ENCODE data around the gene GSTCD. TPM values are rescaled to one million over a fixed set of nuclear protein-coding genes. Genes with fewer than 3 reads are reported as not detected.

The GSTCD gene
- total RNA-seq, 1 experiment from 2014 or later: 21.7 TPM

DNA sequence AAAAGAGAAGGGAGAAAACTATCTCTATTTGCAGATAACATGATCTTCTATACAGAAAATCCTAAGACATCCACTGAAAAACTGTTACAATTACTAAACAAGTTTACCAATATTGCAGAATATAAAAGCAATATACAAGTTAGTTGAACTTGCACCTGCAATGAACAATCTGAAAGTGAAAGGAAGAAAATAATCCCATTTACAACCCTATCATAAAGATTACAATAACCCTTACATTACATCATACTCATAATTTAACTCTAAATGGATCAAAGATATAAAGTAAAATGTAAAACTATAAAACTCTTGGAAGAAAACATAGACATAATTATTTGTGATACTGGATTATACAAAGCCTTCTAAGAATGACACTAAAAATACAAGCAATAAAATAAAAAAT is 77.2 kb downstream of the GSTCD start:
- POLR2A ChIA-PET: no interaction called here
- Mint-ChIP-seq H3K4me3 (no peak overlapping the region), H3K9me3 (no peaks in the 10 kb centered on the region), H3K27me3 (ENCODE audit: low read depth) (no peaks in the 10 kb centered on the region), H3K4me1 (no peaks in the 10 kb centered on the region), H3K27ac (no peak overlapping the region), H3K36me3 (no peaks in the 10 kb centered on the region)
- CTCF ChIA-PET: no interaction called here
- TF ChIP-seq CREB1 (CRISPR knock-in tag; IDR thresholded peaks at IDR 0.05) (no peak), NFE2L1 (CRISPR knock-in tag; IDR thresholded peaks at IDR 0.05) (no peak), FOXP4 (CRISPR knock-in tag; IDR thresholded peaks at IDR 0.05) (no peak), NR3C1 (CRISPR knock-in tag; conservative IDR thresholded peaks at IDR 0.05; ENCODE audit: low read depth) (no peak), ZNF121 (CRISPR knock-in tag; IDR thresholded peaks at IDR 0.05) (no peak), SMAD3 (CRISPR knock-in tag; IDR thresholded peaks at IDR 0.05; ENCODE audit: borderline replicate concordance) (no peak), JAZF1 (CRISPR knock-in tag; IDR thresholded peaks at IDR 0.05) (no peak), FOXP1 (CRISPR knock-in tag; IDR thresholded peaks at IDR 0.05; ENCODE audit: borderline replicate concordance) (no peak), NR2C2 (CRISPR knock-in tag; IDR thresholded peaks at IDR 0.05) (no peak), RELA (CRISPR knock-in tag; IDR thresholded peaks at IDR 0.05; ENCODE audit: borderline replicate concordance) (no peak), TCF7 (CRISPR knock-in tag; IDR thresholded peaks at IDR 0.05; ENCODE audit: low read depth) (no peak), ZBTB21 (CRISPR knock-in tag; IDR thresholded peaks at IDR 0.05; ENCODE audit: borderline replicate concordance) (no peak), HMGA2 (CRISPR knock-in tag; IDR thresholded peaks at IDR 0.05) (no peak), OVOL2 (CRISPR knock-in tag; IDR thresholded peaks at IDR 0.05; ENCODE audit: borderline replicate concordance) (no peak), IRF2 (CRISPR knock-in tag; IDR thresholded peaks at IDR 0.05; ENCODE audit: borderline replicate concordance, low read depth) (no peak)
- TF ChIP-seq, protein P1, sequence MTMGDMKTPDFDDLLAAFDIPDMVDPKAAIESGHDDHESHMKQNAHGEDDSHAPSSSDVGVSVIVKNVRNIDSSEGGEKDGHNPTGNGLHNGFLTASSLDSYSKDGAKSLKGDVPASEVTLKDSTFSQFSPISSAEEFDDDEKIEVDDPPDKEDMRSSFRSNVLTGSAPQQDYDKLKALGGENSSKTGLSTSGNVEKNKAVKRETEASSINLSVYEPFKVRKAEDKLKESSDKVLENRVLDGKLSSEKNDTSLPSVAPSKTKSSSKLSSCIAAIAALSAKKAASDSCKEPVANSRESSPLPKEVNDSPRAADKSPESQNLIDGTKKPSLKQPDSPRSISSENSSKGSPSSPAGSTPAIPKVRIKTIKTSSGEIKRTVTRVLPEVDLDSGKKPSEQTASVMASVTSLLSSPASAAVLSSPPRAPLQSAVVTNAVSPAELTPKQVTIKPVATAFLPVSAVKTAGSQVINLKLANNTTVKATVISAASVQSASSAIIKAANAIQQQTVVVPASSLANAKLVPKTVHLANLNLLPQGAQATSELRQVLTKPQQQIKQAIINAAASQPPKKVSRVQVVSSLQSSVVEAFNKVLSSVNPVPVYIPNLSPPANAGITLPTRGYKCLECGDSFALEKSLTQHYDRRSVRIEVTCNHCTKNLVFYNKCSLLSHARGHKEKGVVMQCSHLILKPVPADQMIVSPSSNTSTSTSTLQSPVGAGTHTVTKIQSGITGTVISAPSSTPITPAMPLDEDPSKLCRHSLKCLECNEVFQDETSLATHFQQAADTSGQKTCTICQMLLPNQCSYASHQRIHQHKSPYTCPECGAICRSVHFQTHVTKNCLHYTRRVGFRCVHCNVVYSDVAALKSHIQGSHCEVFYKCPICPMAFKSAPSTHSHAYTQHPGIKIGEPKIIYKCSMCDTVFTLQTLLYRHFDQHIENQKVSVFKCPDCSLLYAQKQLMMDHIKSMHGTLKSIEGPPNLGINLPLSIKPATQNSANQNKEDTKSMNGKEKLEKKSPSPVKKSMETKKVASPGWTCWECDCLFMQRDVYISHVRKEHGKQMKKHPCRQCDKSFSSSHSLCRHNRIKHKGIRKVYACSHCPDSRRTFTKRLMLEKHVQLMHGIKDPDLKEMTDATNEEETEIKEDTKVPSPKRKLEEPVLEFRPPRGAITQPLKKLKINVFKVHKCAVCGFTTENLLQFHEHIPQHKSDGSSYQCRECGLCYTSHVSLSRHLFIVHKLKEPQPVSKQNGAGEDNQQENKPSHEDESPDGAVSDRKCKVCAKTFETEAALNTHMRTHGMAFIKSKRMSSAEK (CRISPR knock-in tag; IDR thresholded peaks at IDR 0.05; ENCODE audit: borderline replicate concordance): no peak
- TF ChIP-seq, protein P2, sequence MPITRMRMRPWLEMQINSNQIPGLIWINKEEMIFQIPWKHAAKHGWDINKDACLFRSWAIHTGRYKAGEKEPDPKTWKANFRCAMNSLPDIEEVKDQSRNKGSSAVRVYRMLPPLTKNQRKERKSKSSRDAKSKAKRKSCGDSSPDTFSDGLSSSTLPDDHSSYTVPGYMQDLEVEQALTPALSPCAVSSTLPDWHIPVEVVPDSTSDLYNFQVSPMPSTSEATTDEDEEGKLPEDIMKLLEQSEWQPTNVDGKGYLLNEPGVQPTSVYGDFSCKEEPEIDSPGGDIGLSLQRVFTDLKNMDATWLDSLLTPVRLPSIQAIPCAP (CRISPR knock-in tag; IDR thresholded peaks at IDR 0.05): no peak
- DNase-seq (ENCODE audit: low spot score) (no peak), ATAC-seq (no peak)

DNA sequence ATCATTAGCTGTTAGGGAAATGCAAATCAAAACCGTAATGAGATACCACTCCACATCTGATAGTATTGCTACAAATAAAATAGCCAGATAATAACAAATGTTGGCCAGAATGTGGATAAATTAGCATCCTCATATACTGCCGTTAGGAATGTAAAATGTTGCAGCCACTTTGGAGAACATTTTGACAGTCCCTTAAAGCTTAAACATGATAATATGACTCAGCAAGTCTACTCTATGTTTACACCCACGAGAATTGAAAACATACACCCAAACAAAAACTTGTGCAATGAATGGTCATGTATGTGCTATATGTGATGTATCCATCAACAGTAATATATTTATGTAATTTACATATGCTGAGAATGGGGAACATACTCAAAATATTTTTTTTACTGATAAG is 78.2 kb downstream of the GSTCD start:
- Mint-ChIP-seq H3K27ac (no peak overlapping the region), H3K4me1 (no peaks in the 10 kb centered on the region), H3K9me3 (no peaks in the 10 kb centered on the region), H3K27me3 (ENCODE audit: low read depth) (no peaks in the 10 kb centered on the region), H3K36me3 (no peaks in the 10 kb centered on the region), H3K4me3 (no peak overlapping the region)
- TF ChIP-seq EMX1 (CRISPR knock-in tag; IDR thresholded peaks at IDR 0.05): no peak
- no peak for TF ChIP-seq FOXP4 (CRISPR knock-in tag; IDR thresholded peaks at IDR 0.05)
- TF ChIP-seq, protein P3, sequence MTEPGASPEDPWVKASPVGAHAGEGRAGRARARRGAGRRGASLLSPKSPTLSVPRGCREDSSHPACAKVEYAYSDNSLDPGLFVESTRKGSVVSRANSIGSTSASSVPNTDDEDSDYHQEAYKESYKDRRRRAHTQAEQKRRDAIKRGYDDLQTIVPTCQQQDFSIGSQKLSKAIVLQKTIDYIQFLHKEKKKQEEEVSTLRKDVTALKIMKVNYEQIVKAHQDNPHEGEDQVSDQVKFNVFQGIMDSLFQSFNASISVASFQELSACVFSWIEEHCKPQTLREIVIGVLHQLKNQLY (CRISPR knock-in tag; IDR thresholded peaks at IDR 0.05): no peak
- TF ChIP-seq SP1 (CRISPR knock-in tag; conservative IDR thresholded peaks at IDR 0.05): no peak
- TF ChIP-seq E2F1 (CRISPR knock-in tag; IDR thresholded peaks at IDR 0.05): no peak
- DNase-seq (ENCODE audit: low spot score) (no peak), ATAC-seq (no peak)
- CTCF ChIA-PET: no interaction called here
- POLR2A ChIA-PET: no interaction called here

Data from WTC11 (cell line).